ENCODE measurements around the gene KRTAP10-3.

Gene KRTAP10-3

DNA sequence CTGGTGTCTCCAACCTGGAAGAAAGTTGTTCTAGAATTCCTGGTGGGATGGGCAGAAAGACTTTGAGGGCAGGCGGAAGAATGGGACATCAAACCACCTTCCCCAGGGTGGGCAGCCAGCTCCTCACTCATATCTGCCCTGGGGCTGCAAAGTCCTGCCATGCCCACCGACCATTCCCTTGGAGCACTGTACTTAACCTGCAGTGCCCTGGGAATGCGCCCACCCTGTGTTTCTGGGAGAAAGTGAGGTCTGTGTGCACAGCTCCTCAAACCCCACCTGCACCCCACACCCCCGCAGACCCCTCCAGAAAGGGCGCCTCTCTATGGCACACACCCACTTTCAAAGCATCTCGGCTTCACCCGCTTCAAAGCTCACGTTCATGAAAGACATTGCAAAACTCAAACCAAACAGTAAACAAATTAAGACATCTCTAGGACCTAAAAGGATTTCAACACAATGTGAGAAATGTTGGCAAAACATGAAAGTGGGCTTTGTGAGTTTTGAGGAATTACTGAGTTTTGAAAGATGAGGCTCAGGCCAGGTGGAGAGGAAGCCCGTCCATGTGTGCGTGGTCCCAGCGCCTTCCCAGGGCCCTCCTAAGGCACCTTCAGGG, 43.7 kb downstream of the KRTAP10-3 start:
- DNase-seq = no peak

DNA sequence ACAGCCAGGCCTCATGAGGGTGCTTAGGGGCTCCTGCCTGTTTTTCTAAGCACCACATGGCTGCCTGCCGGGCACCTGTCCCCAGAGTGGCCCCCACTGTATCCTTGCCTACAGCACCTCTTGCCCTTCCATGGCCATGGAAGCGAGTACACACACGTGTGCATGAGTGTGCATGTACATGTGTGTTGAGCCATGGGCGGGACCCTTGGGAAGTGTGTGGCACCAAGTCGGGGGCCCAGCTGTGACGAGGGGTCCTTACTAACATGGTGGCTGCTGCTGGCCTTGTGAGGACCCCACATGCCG, 44.4 kb downstream of the KRTAP10-3 start:
- no peak for DNase-seq

DNA sequence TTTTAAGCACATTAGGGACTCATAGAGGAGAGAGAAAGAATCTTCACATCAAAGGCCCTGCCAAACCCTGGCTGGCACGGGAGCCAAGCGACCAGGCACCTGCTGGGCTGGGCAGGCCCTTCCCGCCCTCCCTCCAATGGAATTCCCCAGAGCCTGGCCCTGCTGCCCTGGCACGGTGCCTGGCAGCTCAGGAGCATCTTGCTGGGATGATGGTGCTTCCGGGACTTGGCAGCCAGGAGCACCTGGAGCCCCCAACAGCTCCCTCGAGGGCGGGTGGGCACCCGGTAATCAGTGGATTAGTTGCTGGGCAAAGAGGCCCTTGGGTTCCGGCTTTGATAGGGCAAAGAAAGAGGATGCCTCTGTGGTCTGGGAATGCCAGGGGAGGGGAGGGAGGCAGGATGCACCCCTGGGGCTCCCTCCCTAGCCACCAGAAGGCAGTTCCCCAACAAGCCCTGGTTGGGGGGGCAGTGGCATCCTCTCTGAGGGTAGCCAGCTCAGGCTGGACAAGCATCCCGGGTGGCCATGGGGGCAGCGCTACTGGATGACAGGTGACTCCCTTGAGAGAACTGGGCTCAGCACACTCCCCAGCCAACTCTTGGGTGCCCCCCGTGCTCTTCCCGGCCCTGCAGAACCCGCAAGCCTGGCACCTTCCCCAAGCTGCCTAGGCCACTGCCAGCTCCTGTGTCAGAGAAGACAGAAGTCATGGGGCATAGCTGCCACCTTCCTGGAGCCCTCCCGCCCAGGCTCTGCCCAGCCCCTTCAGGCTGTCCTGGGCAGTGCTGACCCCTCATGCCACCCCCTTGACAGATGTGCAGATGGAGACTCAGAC, 45.0 kb downstream of the KRTAP10-3 start:
- DNase-seq = no peak

GRCh38 chr21:44512496-44513388, 45.9 kb downstream of the KRTAP10-3 start:
- DNase-seq = no peak

DNA sequence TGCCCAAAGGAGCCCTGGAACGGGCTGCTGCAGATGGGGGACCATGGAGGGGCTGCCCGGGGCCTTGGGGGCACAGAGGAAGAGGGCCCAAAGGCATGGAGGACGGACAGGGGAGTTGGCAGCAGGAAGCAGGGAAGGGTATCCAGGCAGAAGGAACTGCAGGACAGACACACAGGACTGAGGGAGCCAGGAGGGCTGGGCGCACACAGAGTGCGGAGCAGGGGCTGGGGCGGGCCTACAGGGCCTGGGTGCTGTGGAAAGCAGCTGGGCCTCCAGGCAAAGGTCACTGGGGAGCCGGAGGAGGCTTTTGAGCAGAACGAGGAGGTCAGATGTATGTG, 46.7 kb downstream of the KRTAP10-3 start:
- DNase-seq = no peak

- DNase-seq = no peak
These were observed 47.2 kb downstream of the KRTAP10-3 start for GRCh38 chr21:44511219-44511937.

DNA sequence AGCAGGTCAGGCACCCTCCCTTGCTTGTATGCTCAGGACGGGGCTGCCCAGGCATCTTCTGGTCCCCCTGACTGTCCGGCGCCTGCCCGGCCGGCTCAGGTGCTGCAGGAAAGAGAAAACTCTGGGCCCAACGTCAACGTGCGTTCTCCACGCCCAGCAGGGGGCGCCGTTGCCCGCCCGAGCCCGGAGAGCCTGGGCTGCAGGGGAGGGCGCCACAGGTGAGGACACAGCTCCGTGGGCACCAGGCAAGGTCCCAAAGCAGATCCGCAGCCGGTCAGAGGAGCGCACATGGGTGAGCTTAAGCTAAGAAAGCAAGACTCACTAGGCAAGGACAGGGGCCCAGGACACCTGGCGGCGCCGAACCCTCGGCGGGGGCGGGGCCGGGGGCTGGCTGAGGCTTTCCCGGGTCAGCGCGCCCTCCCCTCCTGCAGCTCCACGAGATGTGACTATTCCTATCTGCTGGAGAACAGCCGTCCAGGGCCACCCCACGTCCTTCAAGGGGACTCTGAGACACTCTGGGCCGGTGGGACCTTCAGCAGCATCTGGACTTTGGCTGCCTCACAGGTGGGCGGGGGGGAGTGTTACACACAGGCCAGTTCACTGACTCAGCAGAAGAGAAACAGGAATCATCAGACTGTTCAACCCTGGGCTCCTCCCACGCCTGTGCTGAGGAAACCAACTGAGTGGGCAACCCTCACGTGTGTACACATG, 47.9 kb downstream of the KRTAP10-3 start:
- no peak for DNase-seq

DNA sequence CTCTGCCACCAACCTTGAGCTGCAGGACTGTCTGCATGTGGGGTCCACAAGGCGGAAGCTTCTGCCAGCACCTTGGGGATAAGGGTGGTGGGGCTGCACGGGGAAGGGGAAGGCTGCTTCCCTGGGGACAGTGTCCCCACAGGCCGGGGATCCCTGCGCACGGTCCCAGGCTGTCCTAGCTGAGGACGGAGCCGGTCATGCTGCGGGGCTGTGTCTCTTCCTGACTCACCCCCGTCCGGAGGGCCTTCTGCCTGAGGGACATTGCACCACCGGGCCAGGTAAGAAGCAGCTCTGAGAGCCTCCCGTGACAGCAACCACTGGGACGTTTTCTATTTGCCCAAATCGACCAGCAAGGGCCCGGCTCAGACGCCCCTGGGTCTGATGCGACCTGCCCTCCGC, 48.5 kb downstream of the KRTAP10-3 start:
- DNase-seq = no peak

GRCh38 chr21:44509539-44509938, 49.1 kb downstream of the KRTAP10-3 start:
- no peak for DNase-seq

- no peak for DNase-seq
These were observed 49.7 kb downstream of the KRTAP10-3 start for GRCh38 chr21:44508711-44509445.

DNA sequence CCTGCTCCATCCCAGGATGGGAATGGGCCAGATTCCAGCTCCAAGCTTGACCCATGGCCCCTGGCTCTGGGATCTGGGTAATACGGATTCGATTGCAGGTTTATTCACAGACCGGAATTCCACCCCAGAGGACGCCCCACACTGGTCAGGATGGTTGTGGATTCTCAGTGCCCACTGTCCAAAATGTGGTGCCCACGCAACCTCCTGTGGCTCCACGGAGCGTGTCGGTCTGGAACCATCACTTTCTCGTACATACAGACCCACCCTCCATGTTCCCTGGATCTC, 50.2 kb downstream of the KRTAP10-3 start:
- DNase-seq = no peak

All from T1000 (cell line).